PFSK-1 (cell line): ENCODE data around the gene BLCAP.

Source experiments
- FOXP2 ChIP-seq: optimal IDR thresholded peaks from 2 replicates; pipeline ENCODE3; 2011; ENCODE audit warnings: borderline replicate concordance, control low read depth, inconsistent platforms; ENCODE audit not compliant: insufficient read depth; ENCODE audit errors: extremely low read length, extremely low read depth
- POLR2AphosphoS5 ChIP-seq: IDR thresholded peaks from 2 replicates; pipeline ENCODE4 v1.6.1; 2012; ENCODE audit warnings: low read depth, mild to moderate bottlenecking, control low read depth, low read length, moderate library complexity
- SIN3A ChIP-seq: IDR thresholded peaks from 2 replicates; pipeline ENCODE4 v1.6.1; 2012; ENCODE audit warnings: mild to moderate bottlenecking, low read length, moderate library complexity, borderline replicate concordance; ENCODE audit not compliant: insufficient read depth
- TAF1 ChIP-seq: IDR thresholded peaks from 2 replicates; pipeline ENCODE4 v1.6.1; 2012; ENCODE audit warnings: low read length, control low read depth, borderline replicate concordance; ENCODE audit not compliant: insufficient read depth
- TF ChIP-seq, protein P1 (sequence below), 2 experiments: IDR thresholded peaks; 2 replicates each; pipeline versions ENCODE4 v1.6.1 to v1.8.0; 2011 to 2012; ENCODE audit warnings: low read depth in 2 of 2, low read length in 2 of 2, control low read depth in 1 of 2, inconsistent platforms in 1 of 2, mild to moderate bottlenecking in 1 of 2, moderate library complexity in 1 of 2; ENCODE audit not compliant: insufficient read depth in 1 of 2

Gene BLCAP

DNA sequence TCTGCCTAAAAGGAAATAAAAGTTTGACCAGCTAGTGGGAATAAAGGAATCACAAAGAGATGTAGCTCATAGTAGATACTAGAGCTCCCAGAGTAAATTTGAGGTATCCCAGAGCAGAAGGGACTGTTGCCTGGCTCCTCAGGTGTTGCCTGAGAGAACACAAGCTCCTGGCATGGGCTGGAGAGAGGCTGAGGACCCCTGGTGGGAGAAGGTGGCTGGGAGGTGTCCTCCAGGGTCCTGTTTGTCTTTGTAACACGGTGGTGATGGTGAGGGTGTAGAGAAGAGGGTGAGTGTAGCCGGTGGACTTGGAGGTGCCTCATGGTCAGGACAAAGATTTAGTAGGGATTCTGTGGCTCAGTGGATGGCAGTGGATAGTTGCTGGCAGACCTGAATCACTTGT is 34.7 kb downstream of the BLCAP start:
- TF ChIP-seq POLR2AphosphoS5 (no peak), FOXP2 (no peak), SIN3A (no peak), TAF1 (no peak)
- TF ChIP-seq, protein P1, sequence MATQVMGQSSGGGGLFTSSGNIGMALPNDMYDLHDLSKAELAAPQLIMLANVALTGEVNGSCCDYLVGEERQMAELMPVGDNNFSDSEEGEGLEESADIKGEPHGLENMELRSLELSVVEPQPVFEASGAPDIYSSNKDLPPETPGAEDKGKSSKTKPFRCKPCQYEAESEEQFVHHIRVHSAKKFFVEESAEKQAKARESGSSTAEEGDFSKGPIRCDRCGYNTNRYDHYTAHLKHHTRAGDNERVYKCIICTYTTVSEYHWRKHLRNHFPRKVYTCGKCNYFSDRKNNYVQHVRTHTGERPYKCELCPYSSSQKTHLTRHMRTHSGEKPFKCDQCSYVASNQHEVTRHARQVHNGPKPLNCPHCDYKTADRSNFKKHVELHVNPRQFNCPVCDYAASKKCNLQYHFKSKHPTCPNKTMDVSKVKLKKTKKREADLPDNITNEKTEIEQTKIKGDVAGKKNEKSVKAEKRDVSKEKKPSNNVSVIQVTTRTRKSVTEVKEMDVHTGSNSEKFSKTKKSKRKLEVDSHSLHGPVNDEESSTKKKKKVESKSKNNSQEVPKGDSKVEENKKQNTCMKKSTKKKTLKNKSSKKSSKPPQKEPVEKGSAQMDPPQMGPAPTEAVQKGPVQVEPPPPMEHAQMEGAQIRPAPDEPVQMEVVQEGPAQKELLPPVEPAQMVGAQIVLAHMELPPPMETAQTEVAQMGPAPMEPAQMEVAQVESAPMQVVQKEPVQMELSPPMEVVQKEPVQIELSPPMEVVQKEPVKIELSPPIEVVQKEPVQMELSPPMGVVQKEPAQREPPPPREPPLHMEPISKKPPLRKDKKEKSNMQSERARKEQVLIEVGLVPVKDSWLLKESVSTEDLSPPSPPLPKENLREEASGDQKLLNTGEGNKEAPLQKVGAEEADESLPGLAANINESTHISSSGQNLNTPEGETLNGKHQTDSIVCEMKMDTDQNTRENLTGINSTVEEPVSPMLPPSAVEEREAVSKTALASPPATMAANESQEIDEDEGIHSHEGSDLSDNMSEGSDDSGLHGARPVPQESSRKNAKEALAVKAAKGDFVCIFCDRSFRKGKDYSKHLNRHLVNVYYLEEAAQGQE (IDR thresholded peaks at IDR 0.05; ENCODE audit: insufficient read depth in 1 of 2, low read depth in 2 of 2, low read length in 2 of 2) = no peak

DNA sequence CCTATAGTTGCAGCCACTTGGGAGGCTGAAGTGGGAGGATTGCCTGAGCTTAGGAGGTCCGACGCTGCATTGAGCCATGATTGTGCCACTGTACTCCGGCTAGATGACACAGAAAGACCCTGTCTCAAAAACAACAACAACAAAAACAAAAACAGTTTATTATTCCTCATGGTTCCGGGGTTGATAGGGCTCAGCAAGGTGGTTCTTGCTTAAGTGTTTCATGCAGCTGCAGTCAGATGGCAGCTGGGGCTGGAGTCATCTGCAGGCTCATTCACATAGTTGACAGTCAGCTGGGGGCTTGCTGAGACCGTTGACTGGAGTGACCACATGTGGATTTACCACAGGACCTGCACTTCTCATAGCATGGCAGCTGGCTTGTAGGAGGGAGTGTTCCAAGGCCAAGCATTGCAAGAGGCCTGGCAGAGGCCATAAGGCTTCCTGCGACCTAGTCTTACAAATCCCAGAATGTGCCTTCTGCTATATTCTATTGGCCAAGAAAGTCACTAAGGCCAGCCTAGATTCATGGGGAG is 35.5 kb downstream of the BLCAP start:
- TF ChIP-seq, protein P1 (IDR thresholded peaks at IDR 0.05; ENCODE audit: insufficient read depth in 1 of 2, low read depth in 2 of 2, low read length in 2 of 2) = no peak
- TF ChIP-seq POLR2AphosphoS5 (no peak), TAF1 (no peak), FOXP2 (no peak), SIN3A (no peak)

DNA sequence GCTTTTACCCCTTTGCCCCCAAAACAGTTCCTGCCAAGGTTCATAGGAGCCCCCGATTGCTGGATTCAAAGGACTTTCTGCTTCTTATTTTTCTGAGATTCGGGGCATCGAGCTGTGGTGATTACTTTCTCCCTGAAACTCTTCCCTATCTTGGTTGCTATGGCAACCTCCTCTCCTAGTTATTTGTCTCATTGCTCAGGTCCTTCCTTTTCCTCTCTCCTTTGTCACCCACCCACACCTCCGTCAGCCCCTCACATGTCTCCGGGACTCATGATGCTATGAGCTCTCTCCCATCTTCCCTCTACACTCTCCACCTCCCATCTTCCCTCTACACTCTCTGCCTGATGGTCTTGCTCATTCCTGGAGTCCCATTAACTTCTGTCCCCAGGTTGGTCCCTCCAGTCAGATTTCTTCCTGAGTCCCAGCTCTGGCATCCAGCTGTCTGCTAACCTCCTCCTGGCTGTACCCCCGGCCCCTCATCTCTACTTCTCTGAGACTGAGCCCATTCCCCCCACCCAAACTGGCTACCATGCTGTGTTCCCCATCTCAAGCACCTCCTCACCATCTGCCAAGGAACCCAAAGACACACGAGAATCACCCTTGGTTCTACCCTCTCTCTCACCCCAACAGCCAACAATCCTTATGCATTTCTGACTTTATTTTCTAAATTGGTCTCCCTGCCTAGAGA is 36.9 kb downstream of the BLCAP start:
- TF ChIP-seq SIN3A (no peak), POLR2AphosphoS5 (no peak), FOXP2 (no peak), TAF1 (no peak)
- TF ChIP-seq, protein P1 (IDR thresholded peaks at IDR 0.05; ENCODE audit: insufficient read depth in 1 of 2, low read depth in 2 of 2, low read length in 2 of 2) = no peak

DNA sequence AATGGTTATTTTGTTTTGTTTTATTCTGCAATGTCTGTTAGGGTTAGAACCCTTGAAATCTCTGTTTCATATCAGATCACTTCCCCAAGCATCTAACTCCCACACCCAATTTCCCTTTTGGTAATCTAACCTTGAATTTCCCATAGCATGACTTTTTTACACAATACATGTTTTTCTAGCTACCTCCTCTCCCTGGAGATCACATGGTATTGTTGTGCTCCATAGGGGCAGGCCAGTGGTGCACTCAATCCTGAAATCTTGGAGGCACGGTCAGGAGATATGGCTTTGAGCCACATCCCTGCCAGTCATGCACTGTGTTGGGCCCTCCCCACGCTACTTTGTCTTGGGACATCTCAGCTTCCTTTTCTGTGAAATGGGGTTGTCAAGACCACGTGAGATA is 43.3 kb downstream of the BLCAP start:
- TF ChIP-seq POLR2AphosphoS5 (no peak), TAF1 (no peak), FOXP2 (no peak), SIN3A (no peak)
- TF ChIP-seq, protein P1 (IDR thresholded peaks at IDR 0.05; ENCODE audit: insufficient read depth in 1 of 2, low read depth in 2 of 2, low read length in 2 of 2) = no peak
